HepG2 (cell line): ENCODE results near the gene SDK1. TPM values are rescaled to one million over a fixed set of nuclear protein-coding genes. Genes with fewer than 3 reads are reported as not detected.

ENCODE experiments used
- ATAC-seq: fragments of 200-7000 bp; cut with Tn5 transposase; 3 replicates; pipeline ENCODE4 v1.9.1; 2020; ENCODE audit warnings: mild to moderate bottlenecking, moderate library complexity
- BruUV-seq: library from RNA; stranded (reverse); fragments of 400-500 nt; replicated peaks from 2 replicates; lab custom pipeline; 2021; lab: Mats Ljungman, UMichigan
- CTCF ChIA-PET: fragments of 300-600 bp; formaldehyde crosslinking; extraction: SDS; loops from one replicate; lab custom pipeline; 2021; ENCODE audit warnings: low total read pairs, inconsistent platforms, low intra/inter-chr PET ratio; lab: Yijun Ruan, JAX
- POLR2A ChIA-PET: fragments of 350-600 bp; sonication (Branson Sonifier 250); formaldehyde crosslinking; loops from one replicate; lab custom pipeline; 2020; ENCODE audit warnings: antibody characterized with exemption, inconsistent platforms; lab: Yijun Ruan, JAX
- DNase-seq: peaks from one replicate; pipeline ENCODE4 v3.0.0-alpha.2; 2015; ENCODE audit warnings: low spot score
- FAIRE-seq: peaks from 3 replicates; lab custom pipeline; 2011; peaks lifted over from hg19 to GRCh38; lab: Jason Lieb, UNC
- H2AFZ ChIP-seq: one replicate; pipeline ENCODE4 v1.6.1; 2011; ENCODE audit warnings: low read length, inconsistent platforms
- H3K27ac ChIP-seq: fragments of 300-600 bp; 3 replicates; pipeline ENCODE4 v1.8.0; 2011; ENCODE audit warnings: mixed run types, mild to moderate bottlenecking, mixed read lengths, low read length, inconsistent platforms; ENCODE audit not compliant: insufficient read depth; ENCODE audit errors: extremely low read length
- H3K27me3 ChIP-seq, 2 experiments: fragments of 200-600 bp in 1 of 2; 2 replicates in 1 of 2; 3 replicates in 1 of 2; pipeline versions ENCODE4 v1.6.0 to v1.8.0; 2011; ENCODE audit warnings: low read length in 2 of 2, mild to moderate bottlenecking in 2 of 2, moderate library complexity in 2 of 2, inconsistent platforms in 1 of 2; ENCODE audit not compliant: insufficient read depth in 2 of 2, control insufficient read depth in 1 of 2
- H3K36me3 ChIP-seq, 2 experiments: fragments of 200-600 bp in 1 of 2; replicated peaks in 1 of 2; 2 replicates in 1 of 2; 3 replicates in 1 of 2; pipeline versions ENCODE4 v1.5.1 to v1.8.0; 2011; ENCODE audit warnings: low read length in 2 of 2, inconsistent platforms in 1 of 2; ENCODE audit not compliant: insufficient read depth in 2 of 2, control insufficient read depth in 1 of 2
- H3K4me1 ChIP-seq: 2 replicates; pipeline ENCODE4 v1.5.1; 2012; ENCODE audit warnings: low read length, inconsistent platforms; ENCODE audit not compliant: insufficient read depth
- H3K4me2 ChIP-seq: 2 replicates; pipeline ENCODE4 v1.6.0; 2011; ENCODE audit warnings: low read depth, low read length, inconsistent platforms
- H3K4me3 ChIP-seq, 3 experiments: fragments of 200-600 bp in 1 of 3; sonication (generic), shearing (Covaris generic) in 1 of 3; replicated peaks in 1 of 3; 2 replicates each; pipeline ENCODE4 v1.5.1; 2011 to 2016; ENCODE audit warnings: low read length in 3 of 3, inconsistent platforms in 2 of 3, low read depth in 2 of 3, mild to moderate bottlenecking in 2 of 3, control low read depth in 1 of 3, mixed read lengths in 1 of 3; ENCODE audit not compliant: insufficient read depth in 1 of 3
- H3K79me2 ChIP-seq: one replicate; pipeline ENCODE4 v1.6.1; 2011; ENCODE audit warnings: low read length, inconsistent platforms; ENCODE audit not compliant: insufficient read depth
- H3K9ac ChIP-seq: 2 replicates; pipeline ENCODE4 v1.6.0; 2011; ENCODE audit warnings: mild to moderate bottlenecking, low read depth, low read length, inconsistent platforms; ENCODE audit not compliant: insufficient read depth
- H3K9me3 ChIP-seq: 2 replicates; pipeline ENCODE4 v1.5.1; 2012; ENCODE audit warnings: mild to moderate bottlenecking, low read length
- H4K20me1 ChIP-seq: 2 replicates; pipeline ENCODE4 v1.6.0; 2011; ENCODE audit warnings: inconsistent platforms, mild to moderate bottlenecking, low read length, moderate library complexity; ENCODE audit not compliant: insufficient read depth
- CSRNP2 ChIP-seq: sonication (generic); formaldehyde crosslinking; conservative IDR thresholded peaks from 2 replicates; pipeline ENCODE4 v1.8.0; 2022; ENCODE audit warnings: low read depth, missing genetic modification reagents
- REST ChIP-seq, 2 experiments: IDR thresholded peaks; 2 replicates each; pipeline ENCODE4 v1.6.1; 2011 to 2012; ENCODE audit warnings: low read length in 2 of 2, borderline replicate concordance in 1 of 2, low read depth in 1 of 2, mild to moderate bottlenecking in 1 of 2, moderate library complexity in 1 of 2
- TGIF2 ChIP-seq: IDR thresholded peaks from 2 replicates; pipeline ENCODE4 v1.6.1; 2016; ENCODE audit warnings: control low read depth, missing compliant biosample characterization
- ZNF121 ChIP-seq: sonication (generic); formaldehyde crosslinking; IDR thresholded peaks from 2 replicates; pipeline ENCODE4 v1.5.0; 2020; ENCODE audit warnings: mild to moderate bottlenecking, missing genetic modification reagents
- ZNF256 ChIP-seq: sonication (generic); formaldehyde crosslinking; conservative IDR thresholded peaks from 2 replicates; pipeline ENCODE4 v1.4.0; 2020; ENCODE audit warnings: missing genetic modification reagents
- WGBS: methylation state at CpG from one replicate; pipeline ENCODE4 v1.1.6; 2017; ENCODE audit warnings: low lambda C conversion rate; 5-methylcytosine and 5-hydroxymethylcytosine counted together
- in situ Hi-C: cut with HindIII; loops from 2 replicates; pipeline ENCODE4 v1.10.0; 2017; ENCODE audit warnings: low pct_unique_long_range_greater_than_20kb; ENCODE audit not compliant: extremely low pct_ligation_motif_present
- intact Hi-C: fragments of 100-400 bp; cut with micrococcal nuclease; formaldehyde crosslinking; loops from one replicate; pipeline ENCODE4 v1.10.0; 2022; ENCODE audit not compliant: unreplicated experiment
- polyA plus RNA-seq, 8 experiments: library from polyadenylated mRNA; depleted of rRNA in 3 of 8; stranded (reverse) in 7 of 8; unstranded in 1 of 8; fragments of >200 nt; fragmentation: Illumina TruSeq in 4 of 8; extraction: Trizol in 4 of 8; gene quantifications; 2 replicates each; pipeline versions ENCODE4 v1.2.1 to v1.2.3, GENCODE V29; 2011 to 2016; ENCODE audit warnings: low read depth in 4 of 8, missing spikeins in 1 of 8, mixed read lengths in 1 of 8; ENCODE audit not compliant: insufficient read depth in 1 of 8
- total RNA-seq, 5 experiments: library from RNA; depleted of rRNA; stranded (reverse); fragments of >200 nt; fragmentation: Illumina TruSeq; extraction: Trizol; gene quantifications; 2 replicates each; pipeline ENCODE4 v1.2.3, GENCODE V29; 2016; ENCODE audit warnings: low read depth in 1 of 5
- TF ChIP-seq, protein P1 (sequence below): sonication (generic); formaldehyde crosslinking; IDR thresholded peaks from 2 replicates; pipeline ENCODE4 v1.4.0; 2020; ENCODE audit warnings: missing genetic modification reagents

The SDK1 gene
- total and polyA plus RNA-seq, 2 of the 13 experiments (the other 11 are each of a cell fraction or from before 2014, with no cell fraction given) = 0.35 to 2.4 TPM

GRCh38 chr7:3540456-3541220 is 239.6 kb downstream of the SDK1 start:
- no peaks in the 10 kb centered on the region for H3K79me2 ChIP-seq
- BruUV-seq = no TSS peak
- DNase-seq = no peak
- H3K9ac ChIP-seq = no peak overlapping the region
- H3K27ac ChIP-seq = no peak overlapping the region
- CTCF ChIA-PET = no interaction called here
- no peaks in the 10 kb centered on the region for H3K9me3 ChIP-seq
- ATAC-seq = no peak
- intact Hi-C loops = no loop called here
- in situ Hi-C loops = no loop called here
- no peak overlapping the region for H3K4me2 ChIP-seq
- H3K4me1 ChIP-seq = no peaks in the 10 kb centered on the region
- POLR2A ChIA-PET = no interaction called here
- no peaks in the 10 kb centered on the region for H3K27me3 ChIP-seq
- H4K20me1 ChIP-seq = no peaks in the 10 kb centered on the region
- no peak overlapping the region for H2AFZ ChIP-seq
- no peak overlapping the region for H3K4me3 ChIP-seq
- no peaks in the 10 kb centered on the region for H3K36me3 ChIP-seq
- FAIRE-seq = no peak
- 76% methylated on average over 5 of the region's 5 CpGs for WGBS
- TF ChIP-seq, protein P1, sequence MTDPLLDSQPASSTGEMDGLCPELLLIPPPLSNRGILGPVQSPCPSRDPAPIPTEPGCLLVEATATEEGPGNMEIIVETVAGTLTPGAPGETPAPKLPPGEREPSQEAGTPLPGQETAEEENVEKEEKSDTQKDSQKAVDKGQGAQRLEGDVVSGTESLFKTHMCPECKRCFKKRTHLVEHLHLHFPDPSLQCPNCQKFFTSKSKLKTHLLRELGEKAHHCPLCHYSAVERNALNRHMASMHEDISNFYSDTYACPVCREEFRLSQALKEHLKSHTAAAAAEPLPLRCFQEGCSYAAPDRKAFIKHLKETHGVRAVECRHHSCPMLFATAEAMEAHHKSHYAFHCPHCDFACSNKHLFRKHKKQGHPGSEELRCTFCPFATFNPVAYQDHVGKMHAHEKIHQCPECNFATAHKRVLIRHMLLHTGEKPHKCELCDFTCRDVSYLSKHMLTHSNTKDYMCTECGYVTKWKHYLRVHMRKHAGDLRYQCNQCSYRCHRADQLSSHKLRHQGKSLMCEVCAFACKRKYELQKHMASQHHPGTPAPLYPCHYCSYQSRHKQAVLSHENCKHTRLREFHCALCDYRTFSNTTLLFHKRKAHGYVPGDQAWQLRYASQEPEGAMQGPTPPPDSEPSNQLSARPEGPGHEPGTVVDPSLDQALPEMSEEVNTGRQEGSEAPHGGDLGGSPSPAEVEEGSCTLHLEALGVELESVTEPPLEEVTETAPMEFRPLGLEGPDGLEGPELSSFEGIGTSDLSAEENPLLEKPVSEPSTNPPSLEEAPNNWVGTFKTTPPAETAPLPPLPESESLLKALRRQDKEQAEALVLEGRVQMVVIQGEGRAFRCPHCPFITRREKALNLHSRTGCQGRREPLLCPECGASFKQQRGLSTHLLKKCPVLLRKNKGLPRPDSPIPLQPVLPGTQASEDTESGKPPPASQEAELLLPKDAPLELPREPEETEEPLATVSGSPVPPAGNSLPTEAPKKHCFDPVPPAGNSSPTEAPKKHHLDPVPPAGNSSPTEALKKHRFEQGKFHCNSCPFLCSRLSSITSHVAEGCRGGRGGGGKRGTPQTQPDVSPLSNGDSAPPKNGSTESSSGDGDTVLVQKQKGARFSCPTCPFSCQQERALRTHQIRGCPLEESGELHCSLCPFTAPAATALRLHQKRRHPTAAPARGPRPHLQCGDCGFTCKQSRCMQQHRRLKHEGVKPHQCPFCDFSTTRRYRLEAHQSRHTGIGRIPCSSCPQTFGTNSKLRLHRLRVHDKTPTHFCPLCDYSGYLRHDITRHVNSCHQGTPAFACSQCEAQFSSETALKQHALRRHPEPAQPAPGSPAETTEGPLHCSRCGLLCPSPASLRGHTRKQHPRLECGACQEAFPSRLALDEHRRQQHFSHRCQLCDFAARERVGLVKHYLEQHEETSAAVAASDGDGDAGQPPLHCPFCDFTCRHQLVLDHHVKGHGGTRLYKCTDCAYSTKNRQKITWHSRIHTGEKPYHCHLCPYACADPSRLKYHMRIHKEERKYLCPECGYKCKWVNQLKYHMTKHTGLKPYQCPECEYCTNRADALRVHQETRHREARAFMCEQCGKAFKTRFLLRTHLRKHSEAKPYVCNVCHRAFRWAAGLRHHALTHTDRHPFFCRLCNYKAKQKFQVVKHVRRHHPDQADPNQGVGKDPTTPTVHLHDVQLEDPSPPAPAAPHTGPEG = no peak
- no peak for TF ChIP-seq CSRNP2 (CRISPR knock-in tag)
- no peak for TF ChIP-seq REST (IDR thresholded peaks at IDR 0.05; ENCODE audit: borderline replicate concordance in 1 of 2, low read depth in 1 of 2, low read length in 2 of 2)
- TF ChIP-seq TGIF2 (CRISPR knock-in tag) = no peak
- no peak for TF ChIP-seq ZNF256 (CRISPR knock-in tag)
- TF ChIP-seq ZNF121 (CRISPR knock-in tag) = no peak
